Endothelial cell (in vitro differentiated cells): ENCODE results near the gene OSTC. TPM values are rescaled to one million over a fixed set of nuclear protein-coding genes. Genes with fewer than 3 reads are reported as not detected.

Experiments
- DNase-seq: peaks from one replicate; pipeline ENCODE4 v3.0.0; 2021; ENCODE audit warnings: low spot score
- H3K27ac Mint-ChIP-seq: one replicate; pipeline ENCODE4 v1.8.0; 2021; ENCODE audit warnings: mixed read lengths, inconsistent platforms; ENCODE audit not compliant: unreplicated experiment
- H3K27me3 Mint-ChIP-seq: one replicate; pipeline ENCODE4 v1.8.0; 2021; ENCODE audit warnings: mild to moderate bottlenecking, moderate library complexity, mixed read lengths, inconsistent platforms; ENCODE audit not compliant: unreplicated experiment
- H3K36me3 Mint-ChIP-seq: one replicate; pipeline ENCODE4 v1.8.0; 2021; ENCODE audit warnings: mild to moderate bottlenecking, low read depth, mixed read lengths, inconsistent platforms; ENCODE audit not compliant: unreplicated experiment
- H3K4me1 Mint-ChIP-seq: one replicate; pipeline ENCODE4 v1.8.0; 2021; ENCODE audit warnings: mild to moderate bottlenecking, mixed read lengths, inconsistent platforms; ENCODE audit not compliant: unreplicated experiment
- H3K4me3 Mint-ChIP-seq: one replicate; pipeline ENCODE4 v1.8.0; 2021; ENCODE audit warnings: mild to moderate bottlenecking, mixed read lengths, inconsistent platforms; ENCODE audit not compliant: unreplicated experiment
- H3K9me3 Mint-ChIP-seq: one replicate; pipeline ENCODE4 v1.8.0; 2021; ENCODE audit warnings: mixed read lengths, inconsistent platforms; ENCODE audit not compliant: unreplicated experiment
- total RNA-seq: library from RNA; stranded (reverse); fragmentation: NEBNext Ultra II Directional; extraction: Animal tissue kit (Norgen Biotek cat#: 25700); gene quantifications from one replicate; pipeline ENCODE4 v1.2.1, GENCODE V29; 2021; ENCODE audit not compliant: unreplicated experiment
- TF ChIP-seq, protein P1 (sequence below): fragments of 200-600 bp; sonication (generic); IDR thresholded peaks from one replicate; pipeline ENCODE4 v1.5.0; 2021; ENCODE audit warnings: antibody characterized with exemption; ENCODE audit not compliant: unreplicated experiment

OSTC gene
- total RNA-seq, 1 donor from 2014 or later, result 191 TPM

DNA sequence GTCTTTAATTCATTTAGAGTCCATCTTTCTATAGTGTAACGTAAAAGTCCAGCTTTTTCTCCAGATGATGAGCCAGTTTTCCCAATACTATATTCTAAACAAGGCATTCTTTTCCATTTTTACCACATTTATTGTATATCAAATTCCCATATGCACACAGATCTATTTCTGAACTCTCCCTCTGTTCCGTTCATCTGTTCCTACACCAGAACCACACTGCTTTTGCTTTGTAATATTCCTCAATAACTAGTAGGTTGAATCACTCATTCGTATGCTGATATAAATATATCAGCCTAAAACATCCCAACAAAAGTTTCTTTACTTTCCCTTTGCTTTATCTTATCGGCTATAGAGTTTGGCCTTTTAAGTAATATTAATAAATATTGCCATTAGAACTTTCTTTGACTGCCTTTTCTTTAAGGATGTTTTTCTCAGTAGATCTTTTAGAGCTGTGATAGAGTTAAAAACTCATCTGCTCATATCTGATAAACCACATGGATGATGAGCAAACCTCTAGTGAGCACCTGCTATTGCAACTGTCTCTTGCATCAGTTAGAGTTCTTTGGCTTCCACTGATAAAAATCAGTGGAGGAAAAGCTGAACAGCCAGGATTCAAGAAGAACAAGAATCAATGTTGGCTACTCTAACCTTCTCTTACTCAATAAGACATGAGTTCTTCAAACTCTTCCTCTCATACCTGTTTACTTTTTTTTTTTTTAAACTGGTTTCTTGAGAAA is 43.2 kb upstream of the OSTC start:
- Mint-ChIP-seq H3K4me1 (no peaks in the 10 kb centered on the region), H3K9me3 (no peaks in the 10 kb centered on the region), H3K4me3 (no peak overlapping the region), H3K36me3 (no peaks in the 10 kb centered on the region), H3K27me3 (no peaks in the 10 kb centered on the region), H3K27ac (no peak overlapping the region)
- TF ChIP-seq, protein P1, sequence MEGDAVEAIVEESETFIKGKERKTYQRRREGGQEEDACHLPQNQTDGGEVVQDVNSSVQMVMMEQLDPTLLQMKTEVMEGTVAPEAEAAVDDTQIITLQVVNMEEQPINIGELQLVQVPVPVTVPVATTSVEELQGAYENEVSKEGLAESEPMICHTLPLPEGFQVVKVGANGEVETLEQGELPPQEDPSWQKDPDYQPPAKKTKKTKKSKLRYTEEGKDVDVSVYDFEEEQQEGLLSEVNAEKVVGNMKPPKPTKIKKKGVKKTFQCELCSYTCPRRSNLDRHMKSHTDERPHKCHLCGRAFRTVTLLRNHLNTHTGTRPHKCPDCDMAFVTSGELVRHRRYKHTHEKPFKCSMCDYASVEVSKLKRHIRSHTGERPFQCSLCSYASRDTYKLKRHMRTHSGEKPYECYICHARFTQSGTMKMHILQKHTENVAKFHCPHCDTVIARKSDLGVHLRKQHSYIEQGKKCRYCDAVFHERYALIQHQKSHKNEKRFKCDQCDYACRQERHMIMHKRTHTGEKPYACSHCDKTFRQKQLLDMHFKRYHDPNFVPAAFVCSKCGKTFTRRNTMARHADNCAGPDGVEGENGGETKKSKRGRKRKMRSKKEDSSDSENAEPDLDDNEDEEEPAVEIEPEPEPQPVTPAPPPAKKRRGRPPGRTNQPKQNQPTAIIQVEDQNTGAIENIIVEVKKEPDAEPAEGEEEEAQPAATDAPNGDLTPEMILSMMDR, result no peak
- no peak for DNase-seq

DNA sequence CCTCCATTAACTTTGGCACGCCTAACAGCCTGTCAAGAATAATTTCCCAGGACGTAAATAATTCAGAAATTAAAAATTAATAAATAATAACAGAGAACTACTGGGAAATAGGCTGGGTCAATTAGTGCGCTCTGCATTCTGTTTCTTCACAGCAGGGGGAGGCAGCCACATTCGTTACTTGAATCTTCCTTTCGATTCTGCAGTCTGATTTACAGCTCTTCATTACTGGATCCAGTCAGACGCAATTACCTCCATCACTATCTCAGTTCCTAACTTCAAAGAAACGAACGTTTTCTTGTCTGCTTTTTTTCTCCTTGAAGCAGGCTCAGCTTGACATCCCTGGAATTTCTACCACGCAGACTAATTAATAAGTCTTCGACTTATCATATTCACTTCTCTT is 39.0 kb upstream of the OSTC start:
- no peaks in the 10 kb centered on the region for H3K36me3 Mint-ChIP-seq
- DNase-seq, result no peak
- no peak overlapping the region for H3K27ac Mint-ChIP-seq
- TF ChIP-seq, protein P1, result no peak
- H3K9me3 Mint-ChIP-seq, result no peaks in the 10 kb centered on the region
- H3K4me3 Mint-ChIP-seq, result no peak overlapping the region
- H3K4me1 Mint-ChIP-seq, result no peaks in the 10 kb centered on the region
- no peaks in the 10 kb centered on the region for H3K27me3 Mint-ChIP-seq

DNA sequence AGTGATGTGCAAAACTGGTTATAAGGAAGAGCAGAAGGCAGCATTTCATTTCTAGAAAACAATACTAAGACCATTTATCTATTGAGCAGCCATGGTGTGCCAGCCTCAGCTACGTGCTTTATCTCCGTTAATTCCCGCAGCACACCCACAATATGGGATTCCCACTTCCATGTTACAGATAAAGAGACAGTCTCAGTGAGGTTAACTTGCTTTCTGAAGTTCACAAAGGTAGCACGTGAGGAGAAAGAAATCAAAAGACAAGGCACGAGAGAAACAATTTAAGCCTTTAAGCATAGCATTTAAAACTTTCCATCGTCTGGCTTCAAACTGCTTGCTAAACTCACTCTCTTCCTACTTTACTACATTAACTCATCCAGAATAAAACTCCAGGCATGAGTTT is 38.0 kb upstream of the OSTC start:
- Mint-ChIP-seq H3K27ac (no peak overlapping the region), H3K36me3 (no peaks in the 10 kb centered on the region), H3K9me3 (no peaks in the 10 kb centered on the region), H3K4me1 (no peaks in the 10 kb centered on the region), H3K27me3 (no peaks in the 10 kb centered on the region), H3K4me3 (no peak overlapping the region)
- DNase-seq, result no peak
- TF ChIP-seq, protein P1, result no peak

DNA sequence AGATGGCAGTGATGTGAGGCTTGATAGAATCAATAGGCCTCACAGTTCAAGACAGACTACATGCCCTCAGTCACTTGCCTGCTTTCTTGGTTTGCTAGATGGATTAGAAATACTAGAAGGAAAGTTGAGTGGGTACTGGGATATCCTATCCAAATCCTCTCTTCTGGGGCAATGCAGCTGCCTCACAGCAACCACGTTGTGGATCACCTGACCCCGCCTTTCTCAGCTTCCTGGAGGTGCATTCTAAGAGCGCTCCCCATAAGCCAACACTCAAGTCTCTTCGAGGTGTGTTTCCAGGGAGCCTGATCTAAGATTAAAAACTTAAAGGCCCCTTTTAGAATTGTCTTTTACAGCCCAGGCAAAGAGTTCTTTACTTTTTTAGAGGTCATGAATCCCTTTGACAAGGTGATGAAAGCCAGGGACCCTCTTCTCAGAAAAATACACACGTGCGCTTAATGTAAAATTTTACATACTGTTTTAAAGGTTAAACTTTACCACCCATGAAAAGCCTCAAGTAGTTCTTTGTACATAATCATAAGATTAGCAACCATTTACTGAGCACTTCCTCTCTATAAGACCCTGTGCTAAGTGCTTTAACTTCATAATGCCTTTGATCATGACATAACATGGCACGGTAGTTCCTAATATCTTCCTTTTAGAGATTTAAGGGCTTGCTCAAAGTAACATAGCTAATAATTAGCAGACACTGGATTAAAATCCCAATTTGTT is 30.9 kb upstream of the OSTC start:
- no peaks in the 10 kb centered on the region for H3K9me3 Mint-ChIP-seq
- DNase-seq, result no peak
- peak overlapping the region; percentile 96 for H3K4me3 Mint-ChIP-seq
- no peak overlapping the region for H3K27ac Mint-ChIP-seq
- peaks cover 24% of the 10 kb centered on the region for H3K4me1 Mint-ChIP-seq
- H3K27me3 Mint-ChIP-seq, result peaks cover 7% of the 10 kb centered on the region
- TF ChIP-seq, protein P1, result no peak
- peaks cover 13% of the 10 kb centered on the region for H3K36me3 Mint-ChIP-seq
